Progenitor cell of endocrine pancreas (in vitro differentiated cells): ENCODE measurements around the gene EHBP1L1. TPM values are rescaled to one million over a fixed set of nuclear protein-coding genes. Genes with fewer than 3 reads are reported as not detected.

Experiments used
- DNase-seq: peaks from one replicate; pipeline ENCODE4 v3.0.0; 2021; ENCODE audit warnings: low spot score; ENCODE audit not compliant: unreplicated experiment
- H3K27ac Mint-ChIP-seq: 2 replicates; pipeline ENCODE4 v1.8.0; 2021; ENCODE audit warnings: mild to moderate bottlenecking, moderate library complexity, mixed read lengths
- H3K27me3 Mint-ChIP-seq: 2 replicates; pipeline ENCODE4 v1.8.0; 2021; ENCODE audit warnings: mixed read lengths
- H3K36me3 Mint-ChIP-seq: 2 replicates; pipeline ENCODE4 v1.8.0; 2022; ENCODE audit warnings: mixed read lengths; ENCODE audit not compliant: insufficient read depth
- H3K4me1 Mint-ChIP-seq: 2 replicates; pipeline ENCODE4 v1.8.0; 2021; ENCODE audit warnings: low read depth, mixed read lengths
- H3K4me3 Mint-ChIP-seq: 2 replicates; pipeline ENCODE4 v1.8.0; 2021; ENCODE audit warnings: low read depth, mild to moderate bottlenecking, moderate library complexity, mixed read lengths
- H3K9me3 Mint-ChIP-seq: 2 replicates; pipeline ENCODE4 v1.8.0; 2021; ENCODE audit warnings: low read depth, mixed read lengths
- total RNA-seq: library from RNA; stranded (reverse); gene quantifications from 2 replicates; pipeline ENCODE4 v1.2.1, GENCODE V29; 2021
- TF ChIP-seq, protein P1 (sequence below): fragments of 200-600 bp; sonication (generic); IDR thresholded peaks from one replicate; pipeline ENCODE4 v1.5.0; 2021; ENCODE audit warnings: antibody characterized with exemption, mild to moderate bottlenecking; ENCODE audit not compliant: unreplicated experiment

The EHBP1L1 gene
- total RNA-seq, 1 donor from 2014 or later = 13.0 TPM

DNA sequence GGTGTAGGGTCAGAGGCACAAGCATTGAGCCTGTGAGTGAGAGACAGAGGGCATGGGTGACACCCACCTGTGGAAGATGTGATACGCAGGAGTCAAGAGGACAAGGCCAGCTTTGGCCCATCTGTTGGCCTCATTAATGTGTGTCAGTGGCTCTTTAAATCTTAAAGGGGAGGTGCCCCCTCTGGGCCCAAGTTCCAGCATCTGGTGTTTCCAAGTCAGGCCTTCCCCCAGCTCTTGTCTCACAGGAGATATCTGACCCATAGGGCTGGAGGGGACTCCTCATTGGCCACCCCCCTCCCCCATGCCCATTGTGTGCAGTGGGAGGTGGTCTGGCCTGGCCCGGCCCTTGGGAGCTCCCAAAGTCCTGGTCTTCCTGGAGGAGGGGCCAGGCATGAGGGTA lies 10.8 kb downstream of the EHBP1L1 start:
- Mint-ChIP-seq H3K27me3 (peaks cover 67% of the 10 kb centered on the region), H3K36me3 (peaks cover 2% of the 10 kb centered on the region), H3K27ac (no peak overlapping the region), H3K4me1 (no peaks in the 10 kb centered on the region), H3K9me3 (no peaks in the 10 kb centered on the region), H3K4me3 (no peak overlapping the region)
- DNase-seq = no peak
- TF ChIP-seq, protein P1, sequence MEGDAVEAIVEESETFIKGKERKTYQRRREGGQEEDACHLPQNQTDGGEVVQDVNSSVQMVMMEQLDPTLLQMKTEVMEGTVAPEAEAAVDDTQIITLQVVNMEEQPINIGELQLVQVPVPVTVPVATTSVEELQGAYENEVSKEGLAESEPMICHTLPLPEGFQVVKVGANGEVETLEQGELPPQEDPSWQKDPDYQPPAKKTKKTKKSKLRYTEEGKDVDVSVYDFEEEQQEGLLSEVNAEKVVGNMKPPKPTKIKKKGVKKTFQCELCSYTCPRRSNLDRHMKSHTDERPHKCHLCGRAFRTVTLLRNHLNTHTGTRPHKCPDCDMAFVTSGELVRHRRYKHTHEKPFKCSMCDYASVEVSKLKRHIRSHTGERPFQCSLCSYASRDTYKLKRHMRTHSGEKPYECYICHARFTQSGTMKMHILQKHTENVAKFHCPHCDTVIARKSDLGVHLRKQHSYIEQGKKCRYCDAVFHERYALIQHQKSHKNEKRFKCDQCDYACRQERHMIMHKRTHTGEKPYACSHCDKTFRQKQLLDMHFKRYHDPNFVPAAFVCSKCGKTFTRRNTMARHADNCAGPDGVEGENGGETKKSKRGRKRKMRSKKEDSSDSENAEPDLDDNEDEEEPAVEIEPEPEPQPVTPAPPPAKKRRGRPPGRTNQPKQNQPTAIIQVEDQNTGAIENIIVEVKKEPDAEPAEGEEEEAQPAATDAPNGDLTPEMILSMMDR = no peak

DNA sequence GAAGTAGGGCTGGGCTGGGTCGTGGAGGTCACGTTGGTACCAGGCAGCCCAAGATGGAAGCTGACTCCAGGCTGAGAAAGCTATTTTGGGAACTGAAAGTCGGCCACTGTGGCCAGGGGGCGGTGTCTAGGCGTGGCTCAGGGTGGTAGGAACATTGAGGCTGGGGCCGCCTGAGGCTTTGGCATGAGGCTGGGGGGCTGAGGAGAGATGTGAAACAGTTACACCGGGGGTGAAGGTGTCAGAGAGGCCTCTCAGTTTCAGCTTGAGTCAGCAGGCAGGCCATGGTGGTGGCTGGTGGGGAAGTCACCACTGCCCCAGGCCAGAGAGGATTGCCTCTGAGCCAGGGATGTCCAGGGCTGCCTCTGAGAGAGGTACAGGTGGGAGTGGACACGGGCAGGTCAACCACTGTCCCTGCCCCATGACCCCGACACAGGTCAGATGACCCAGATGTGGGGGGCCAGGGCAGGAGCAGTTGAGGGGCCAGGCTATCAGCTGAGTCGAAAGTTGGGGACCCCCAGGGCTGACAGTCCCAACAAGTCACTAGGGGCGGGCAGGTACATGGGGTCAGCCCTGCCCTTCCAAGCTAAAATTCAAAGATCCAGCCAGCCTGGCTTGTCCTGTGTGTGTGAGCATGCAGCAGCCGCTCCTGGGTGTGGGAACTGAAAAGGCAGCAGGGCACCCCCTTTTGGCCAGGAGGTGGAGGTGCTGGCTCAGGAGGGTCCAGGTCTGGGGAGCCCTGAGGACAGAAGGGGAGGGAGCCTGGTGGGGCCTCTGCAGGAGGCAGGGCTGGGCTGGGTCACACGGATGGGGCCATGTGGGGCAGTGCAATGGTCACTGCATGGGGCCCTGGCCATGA lies 12.6 kb downstream of the EHBP1L1 start:
- DNase-seq = no peak
- Mint-ChIP-seq H3K27me3 (peaks cover 63% of the 10 kb centered on the region), H3K36me3 (peaks cover 2% of the 10 kb centered on the region), H3K4me3 (no peak overlapping the region), H3K4me1 (no peaks in the 10 kb centered on the region), H3K9me3 (no peaks in the 10 kb centered on the region), H3K27ac (no peak overlapping the region)
- TF ChIP-seq, protein P1 = peak; percentile 56

- peaks cover 2% of the 10 kb centered on the region for H3K36me3 Mint-ChIP-seq
- no peaks in the 10 kb centered on the region for H3K4me1 Mint-ChIP-seq
- no peak for DNase-seq
- TF ChIP-seq, protein P1 = no peak
- H3K27ac Mint-ChIP-seq = no peak overlapping the region
- peaks cover 61% of the 10 kb centered on the region for H3K27me3 Mint-ChIP-seq
- no peaks in the 10 kb centered on the region for H3K9me3 Mint-ChIP-seq
- H3K4me3 Mint-ChIP-seq = no peak overlapping the region
Measured at GRCh38 chr11:65589444-65590239, 13.8 kb downstream of the EHBP1L1 start.

- no peak for DNase-seq
- no peaks in the 10 kb centered on the region for H3K9me3 Mint-ChIP-seq
- TF ChIP-seq, protein P1 = no peak
- H3K27ac Mint-ChIP-seq = no peak overlapping the region
- no peaks in the 10 kb centered on the region for H3K4me1 Mint-ChIP-seq
- peaks cover 64% of the 10 kb centered on the region for H3K27me3 Mint-ChIP-seq
- H3K36me3 Mint-ChIP-seq = peaks cover 2% of the 10 kb centered on the region
- H3K4me3 Mint-ChIP-seq = no peak overlapping the region
Measured at GRCh38 chr11:65590240-65590738, 14.4 kb downstream of the EHBP1L1 start.
